Spinal cord (tissue), 10 donors: ENCODE results near the gene ELANE. TPM values are rescaled to one million over a fixed set of nuclear protein-coding genes. Genes with fewer than 3 reads are reported as not detected.

Experiments
- DNase-seq, 6 donors: peaks; one replicate each; pipeline versions ENCODE4 v3.0.0 to v3.0.0-alpha.2; 2013 to 2015; ENCODE audit warnings: low spot score in 6 of 6, low read depth in 4 of 6
- H3K27ac ChIP-seq: one replicate; pipeline ENCODE4 v1.5.1; 2013; ENCODE audit warnings: low read depth, low read length, control low read depth
- H3K27me3 ChIP-seq: one replicate; pipeline ENCODE4 v1.6.1; 2013; ENCODE audit warnings: low read length; ENCODE audit not compliant: control insufficient read depth, insufficient read depth
- H3K36me3 ChIP-seq: one replicate; pipeline ENCODE4 v1.6.1; 2013; ENCODE audit warnings: low read length; ENCODE audit not compliant: control insufficient read depth, insufficient read depth
- H3K4me1 ChIP-seq: one replicate; pipeline ENCODE4 v1.6.1; 2013; ENCODE audit warnings: low read length; ENCODE audit not compliant: control insufficient read depth, insufficient read depth
- H3K4me3 ChIP-seq: one replicate; pipeline ENCODE4 v1.5.1; 2013; ENCODE audit warnings: low read depth, low read length, control low read depth
- H3K9me3 ChIP-seq: one replicate; pipeline ENCODE4 v1.6.1; 2013; ENCODE audit warnings: low read length; ENCODE audit not compliant: control insufficient read depth, insufficient read depth
- WGBS: methylation state at CpG from one replicate; pipeline ENCODE4 v1.1.5; 2013; ENCODE audit warnings: missing lambda C conversion rate; ENCODE audit not compliant: insufficient coverage; 5-methylcytosine and 5-hydroxymethylcytosine counted together
- polyA plus RNA-seq, 2 donors: library from polyadenylated mRNA; unstranded; fragments of 120-200 nt; gene quantifications; one replicate each; pipeline ENCODE4 v1.2.1, GENCODE V29; 2013; ENCODE audit not compliant: insufficient read length in 2 of 2
- total RNA-seq, 2 donors: library from RNA; depleted of rRNA in 1 of 2; stranded (reverse); fragments of 120-200 nt in 1 of 2; fragments of >200 nt in 1 of 2; gene quantifications; one replicate each; pipeline versions ENCODE4 v1.2.3 to v1.2.4, GENCODE V29; 2013 to 2014
- donor health status: healthy.

The ELANE gene
- total and polyA plus RNA-seq, 4 donors, result 0.18 to 23.5 (median 0.99) TPM; not detected in 1

- H3K4me1 ChIP-seq, result peaks cover 11% of the 10 kb centered on the region
- no peak for DNase-seq
- 86% methylated on average over 39 of the region's 44 CpGs for WGBS
- H3K27me3 ChIP-seq, result no peaks in the 10 kb centered on the region
- no peak overlapping the region for H3K4me3 ChIP-seq
- no peak overlapping the region for H3K27ac ChIP-seq
- no peaks in the 10 kb centered on the region for H3K9me3 ChIP-seq
- H3K36me3 ChIP-seq, result peaks cover 95% of the 10 kb centered on the region
Observed at GRCh38 chr19:807627-808422, 44.3 kb upstream of the ELANE start.

- Histone ChIP-seq H3K27me3 (no peaks in the 10 kb centered on the region), H3K9me3 (no peaks in the 10 kb centered on the region), H3K27ac (no peak overlapping the region), H3K36me3 (peaks cover 95% of the 10 kb centered on the region), H3K4me3 (no peak overlapping the region), H3K4me1 (peaks cover 5% of the 10 kb centered on the region)
- no peak for DNase-seq
- WGBS, result 90% methylated on average over 21 of the region's 26 CpGs
Observed at GRCh38 chr19:808423-808775, 43.7 kb upstream of the ELANE start.

- WGBS, result 78% methylated on average over 22 of the region's 30 CpGs
- Histone ChIP-seq H3K27ac (no peak overlapping the region), H3K9me3 (no peaks in the 10 kb centered on the region), H3K36me3 (peaks cover 95% of the 10 kb centered on the region), H3K27me3 (no peaks in the 10 kb centered on the region), H3K4me3 (no peak overlapping the region), H3K4me1 (no peaks in the 10 kb centered on the region)
- DNase-seq, result no peak
Observed at GRCh38 chr19:810077-810855, 41.8 kb upstream of the ELANE start.

DNA sequence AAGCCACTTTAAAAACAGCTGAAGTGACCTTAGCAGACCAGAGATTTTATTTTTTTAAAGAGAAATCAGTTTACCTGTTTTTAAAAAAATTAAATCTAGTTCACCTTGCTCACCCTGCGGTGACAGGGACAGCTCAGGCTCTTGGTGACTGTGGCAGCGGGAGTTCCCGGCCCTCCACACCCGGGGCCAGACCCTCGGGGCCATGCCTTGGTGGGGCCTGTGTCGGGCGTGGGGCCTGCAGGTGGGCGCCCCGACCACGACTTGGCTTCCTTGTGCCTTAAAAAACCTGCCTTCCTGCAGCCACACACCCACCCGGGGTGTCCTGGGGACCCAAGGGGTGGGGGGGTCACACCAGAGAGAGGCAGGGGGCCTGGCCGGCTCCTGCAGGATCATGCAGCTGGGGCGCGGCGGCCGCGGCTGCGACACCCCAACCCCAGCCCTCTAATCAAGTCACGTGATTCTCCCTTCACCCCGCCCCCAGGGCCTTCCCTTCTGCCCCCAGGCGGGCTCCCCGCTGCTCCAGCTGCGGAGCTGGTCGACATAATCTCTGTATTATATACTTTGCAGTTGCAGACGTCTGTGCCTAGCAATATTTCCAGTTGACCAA lies 41.1 kb upstream of the ELANE start:
- no peak overlapping the region for H3K4me3 ChIP-seq

GRCh38 chr19:811506-812048 lies 40.5 kb upstream of the ELANE start:
- WGBS, result 95% methylated on average over 13 of the region's 20 CpGs
- no peak for DNase-seq
- no peaks in the 10 kb centered on the region for H3K4me1 ChIP-seq
- no peak overlapping the region for H3K27ac ChIP-seq
- no peak overlapping the region for H3K4me3 ChIP-seq
- peaks cover 95% of the 10 kb centered on the region for H3K36me3 ChIP-seq
- no peaks in the 10 kb centered on the region for H3K9me3 ChIP-seq
- H3K27me3 ChIP-seq, result no peaks in the 10 kb centered on the region

More for the DNA sequence above, 41.1 kb upstream of the ELANE start:
- Histone ChIP-seq H3K4me1 (no peaks in the 10 kb centered on the region), H3K27me3 (no peaks in the 10 kb centered on the region), H3K9me3 (no peaks in the 10 kb centered on the region), H3K27ac (no peak overlapping the region), H3K36me3 (peaks cover 95% of the 10 kb centered on the region)
- no peak for DNase-seq
- 92% methylated on average over 11 of the region's 25 CpGs for WGBS

DNA sequence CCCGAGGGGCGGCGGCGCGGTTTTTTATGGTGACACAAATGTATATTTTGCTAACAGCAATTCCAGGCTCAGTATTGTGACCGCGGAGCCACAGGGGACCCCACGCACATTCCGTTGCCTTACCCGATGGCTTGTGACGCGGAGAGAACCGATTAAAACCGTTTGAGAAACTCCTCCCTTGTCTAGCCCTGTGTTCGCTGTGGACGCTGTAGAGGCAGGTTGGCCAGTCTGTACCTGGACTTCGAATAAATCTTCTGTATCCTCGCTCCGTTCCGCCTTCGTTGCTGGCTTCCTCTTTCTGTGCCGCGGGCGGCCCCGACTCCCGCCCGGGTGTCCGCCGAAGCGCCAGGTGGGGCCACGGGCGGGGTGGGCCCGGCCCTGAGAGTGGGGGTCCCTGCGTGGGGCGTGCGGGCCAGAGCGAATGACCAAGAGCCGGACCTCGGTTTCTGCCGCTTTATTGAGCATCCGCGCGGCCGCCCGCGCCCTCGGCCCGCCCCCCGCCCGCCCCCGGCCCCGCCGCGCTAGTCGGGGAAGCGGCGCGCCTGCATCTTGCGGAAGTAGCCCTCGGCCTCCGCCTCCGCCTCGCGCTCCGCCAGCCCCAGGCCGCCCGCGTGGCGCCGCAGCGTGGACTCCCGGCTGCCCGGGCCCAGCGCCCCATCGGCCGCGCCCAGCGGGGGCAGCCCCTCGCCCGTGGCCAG lies 39.9 kb upstream of the ELANE start:
- Histone ChIP-seq H3K27me3 (no peaks in the 10 kb centered on the region), H3K4me3 (no peak overlapping the region), H3K36me3 (peaks cover 91% of the 10 kb centered on the region), H3K4me1 (no peaks in the 10 kb centered on the region), H3K9me3 (no peaks in the 10 kb centered on the region), H3K27ac (no peak overlapping the region)
- DNase-seq, result peak in 1 of 6 donors; percentile 25
- WGBS, result 78% methylated on average over 55 of the region's 80 CpGs

- H3K4me3 ChIP-seq, result no peak overlapping the region
- H3K36me3 ChIP-seq, result peaks cover 89% of the 10 kb centered on the region
- H3K27ac ChIP-seq, result no peak overlapping the region
- no peaks in the 10 kb centered on the region for H3K27me3 ChIP-seq
- 82% methylated on average over 66 of the region's 72 CpGs for WGBS
- H3K4me1 ChIP-seq, result no peaks in the 10 kb centered on the region
- no peaks in the 10 kb centered on the region for H3K9me3 ChIP-seq
- no peak for DNase-seq
Observed at GRCh38 chr19:812747-813218, 39.3 kb upstream of the ELANE start.

DNA sequence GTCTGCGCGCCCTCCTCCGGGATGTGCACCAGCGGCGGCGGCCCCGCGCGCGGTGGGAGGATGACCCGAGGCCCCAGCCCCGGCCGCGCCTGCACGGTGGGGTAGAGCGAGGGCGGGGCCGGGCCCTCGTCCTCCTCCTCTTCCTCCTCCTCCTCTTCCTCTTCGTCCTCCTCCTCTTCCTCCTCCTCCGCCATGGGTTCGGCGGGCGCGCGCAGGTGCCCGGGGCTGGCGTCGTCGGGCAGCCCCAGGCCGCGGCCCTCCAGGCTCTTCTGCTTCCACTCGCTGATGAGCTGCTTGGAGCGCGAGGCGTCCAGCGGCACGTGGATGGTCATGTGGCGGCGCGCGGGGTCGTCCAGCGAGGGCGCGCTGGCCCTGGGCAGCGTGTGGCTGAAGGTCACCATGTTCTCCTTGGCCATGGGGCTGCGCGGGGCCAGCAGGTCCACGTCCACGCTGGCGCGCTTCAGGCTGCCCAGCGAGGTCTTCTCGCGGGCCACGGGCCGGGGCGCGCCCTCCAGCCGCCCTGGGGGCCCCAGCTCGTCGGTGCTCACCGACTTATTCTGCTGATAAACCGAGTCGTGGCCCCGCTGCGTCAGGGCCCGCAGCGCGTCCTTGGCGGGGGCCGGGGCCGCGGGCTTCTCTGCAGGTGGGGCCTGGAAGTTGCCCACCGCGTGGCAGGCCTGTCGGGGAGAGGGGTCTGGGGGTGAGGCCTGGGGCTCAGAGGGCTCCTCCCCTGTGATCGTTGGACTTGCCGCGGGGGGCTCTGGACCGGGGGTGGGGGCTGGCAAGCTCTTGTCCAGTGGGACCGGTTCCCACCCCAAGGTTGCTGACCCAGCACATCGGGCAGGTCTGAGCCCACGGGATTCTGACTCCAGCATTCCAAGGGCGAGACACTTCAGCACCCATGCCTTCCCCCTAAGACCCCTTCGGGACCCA lies 38.6 kb upstream of the ELANE start:
- Histone ChIP-seq H3K4me3 (no peak overlapping the region), H3K27ac (no peak overlapping the region), H3K4me1 (no peaks in the 10 kb centered on the region), H3K36me3 (peaks cover 85% of the 10 kb centered on the region), H3K27me3 (no peaks in the 10 kb centered on the region), H3K9me3 (no peaks in the 10 kb centered on the region)
- 93% methylated on average over 76 of the region's 87 CpGs for WGBS
- no peak for DNase-seq
